Effector memory CD4-positive, alpha-beta T cell (primary cell): Measurements from ENCODE around the gene IGIP.
"Not testable (repeated sequence)": the region's sequence is repeated elsewhere in the genome, so short reads cannot be mapped to it uniquely, and the experiment has no call there.

Source experiments
- DNase-seq, 3 donors: peaks; one replicate each; pipeline ENCODE4 v3.0.0-alpha.2; 2020
- H3K27ac ChIP-seq: 2 replicates; pipeline ENCODE4 v1.7.0; 2013; ENCODE audit warnings: mild to moderate bottlenecking, low read length, moderate library complexity; ENCODE audit not compliant: insufficient read depth, poor library complexity, severe bottlenecking
- H3K27me3 ChIP-seq: replicated peaks from 2 replicates; pipeline ENCODE4 v1.7.0; 2013; ENCODE audit warnings: mild to moderate bottlenecking, low read length; ENCODE audit not compliant: insufficient read depth, control insufficient read depth, poor library complexity, severe bottlenecking
- H3K36me3 ChIP-seq: 2 replicates; pipeline ENCODE4 v1.7.0; 2013; ENCODE audit warnings: mild to moderate bottlenecking, low read length, moderate library complexity; ENCODE audit not compliant: control insufficient read depth, insufficient read depth
- H3K4me1 ChIP-seq: 2 replicates; pipeline ENCODE4 v1.7.0; 2013; ENCODE audit warnings: low read length, mild to moderate bottlenecking; ENCODE audit not compliant: control insufficient read depth, insufficient read depth, poor library complexity, severe bottlenecking
- H3K4me3 ChIP-seq: 2 replicates; pipeline ENCODE4 v1.7.0; 2013; ENCODE audit warnings: low read length, low read depth, mild to moderate bottlenecking; ENCODE audit not compliant: insufficient read depth, poor library complexity, severe bottlenecking
- H3K9me3 ChIP-seq: 2 replicates; pipeline ENCODE4 v1.7.0; 2013; ENCODE audit warnings: mild to moderate bottlenecking, low read length, moderate library complexity; ENCODE audit not compliant: control insufficient read depth

Gene IGIP

GRCh38 chr5:140150201-140150600 lies 24.5 kb downstream of the IGIP start:
- Histone ChIP-seq H3K27me3 (peaks cover 4% of the 10 kb centered on the region), H3K4me1 (peaks cover 11% of the 10 kb centered on the region), H3K36me3 (no peaks in the 10 kb centered on the region), H3K27ac (no peak overlapping the region), H3K4me3 (no peak overlapping the region), H3K9me3 (no peaks in the 10 kb centered on the region)
- no peak for DNase-seq

DNA sequence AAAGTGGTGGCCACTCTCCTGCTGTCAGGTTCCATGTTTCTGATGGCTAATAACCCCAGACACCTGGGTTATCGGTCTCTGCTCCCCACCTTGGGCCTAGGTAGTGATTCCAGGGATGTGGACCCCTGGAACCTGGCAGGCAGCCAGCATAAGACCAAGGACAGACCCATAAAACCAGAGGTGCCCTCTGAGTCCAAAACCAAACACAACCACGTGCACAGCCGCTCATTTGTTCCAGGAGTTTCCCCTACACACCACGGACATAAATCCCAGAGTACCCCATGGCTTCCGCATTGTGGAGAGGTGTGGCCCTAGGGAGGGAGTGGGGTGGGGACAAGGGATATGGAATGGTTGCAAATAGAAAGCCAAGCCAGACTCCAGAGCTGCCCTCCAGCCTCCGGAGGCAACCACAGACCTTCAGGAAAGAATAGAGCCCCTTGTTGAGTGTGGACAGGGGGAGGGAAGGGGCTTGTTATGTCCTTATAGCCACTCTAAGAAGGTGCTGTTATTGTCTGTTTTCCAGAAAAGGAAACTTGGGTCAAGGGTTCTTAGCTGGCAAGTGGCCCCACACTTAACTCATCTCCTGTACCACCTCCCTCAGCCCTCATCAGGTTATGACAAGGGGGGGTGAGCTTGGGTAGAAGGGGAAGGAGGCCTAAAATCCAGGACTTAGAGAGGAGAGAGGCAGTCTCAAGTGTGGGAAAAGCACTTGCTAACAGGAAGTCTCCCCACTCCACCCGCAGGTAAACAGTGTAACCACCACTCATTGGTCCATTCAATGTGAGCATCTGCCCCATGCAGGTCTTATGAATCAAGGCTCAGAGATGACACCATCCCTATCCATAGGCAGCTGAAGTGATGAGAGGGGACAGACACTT lies 25.6 kb downstream of the IGIP start:
- Histone ChIP-seq H3K27me3 (no peaks in the 10 kb centered on the region), H3K27ac (no peak overlapping the region)

GRCh38 chr5:140152022-140152999 lies 26.6 kb downstream of the IGIP start:
- no peak overlapping the region for H3K4me3 ChIP-seq
- no peaks in the 10 kb centered on the region for H3K9me3 ChIP-seq
- H3K27ac ChIP-seq: no peak overlapping the region
- DNase-seq: no peak
- H3K4me1 ChIP-seq: peaks cover 3% of the 10 kb centered on the region
- no peaks in the 10 kb centered on the region for H3K36me3 ChIP-seq
- no peaks in the 10 kb centered on the region for H3K27me3 ChIP-seq

More for the DNA sequence above, 25.6 kb downstream of the IGIP start:
- Histone ChIP-seq H3K9me3 (no peaks in the 10 kb centered on the region), H3K4me1 (no peaks in the 10 kb centered on the region), H3K36me3 (no peaks in the 10 kb centered on the region), H3K4me3 (no peak overlapping the region)
- no peak for DNase-seq

GRCh38 chr5:140153255-140153654 lies 27.5 kb downstream of the IGIP start:
- DNase-seq: no peak
- Histone ChIP-seq H3K9me3 (no peaks in the 10 kb centered on the region), H3K27me3 (no peaks in the 10 kb centered on the region), H3K4me3 (no peak overlapping the region), H3K36me3 (no peaks in the 10 kb centered on the region), H3K4me1 (peaks cover 6% of the 10 kb centered on the region), H3K27ac (no peak overlapping the region)

- no peak overlapping the region for H3K27ac ChIP-seq
- H3K4me1 ChIP-seq: peaks cover 6% of the 10 kb centered on the region
- DNase-seq: no peak
- no peaks in the 10 kb centered on the region for H3K36me3 ChIP-seq
- no peaks in the 10 kb centered on the region for H3K9me3 ChIP-seq
- no peaks in the 10 kb centered on the region for H3K27me3 ChIP-seq
- H3K4me3 ChIP-seq: no peak overlapping the region
Measured at GRCh38 chr5:140153905-140154304, 28.2 kb downstream of the IGIP start.

- not testable (repeated sequence) for H3K4me3 ChIP-seq, H3K36me3 ChIP-seq, H3K27me3 ChIP-seq, H3K9me3 ChIP-seq, H3K27ac ChIP-seq, H3K4me1 ChIP-seq, DNase-seq
Measured at GRCh38 chr5:140154710-140155381, 29.1 kb downstream of the IGIP start.

- H3K4me3 ChIP-seq: no peak overlapping the region
- no peaks in the 10 kb centered on the region for H3K9me3 ChIP-seq
- no peaks in the 10 kb centered on the region for H3K27me3 ChIP-seq
- peak; percentile 71 to 79 (median 73) for DNase-seq
- H3K4me1 ChIP-seq: peaks cover 6% of the 10 kb centered on the region
- H3K27ac ChIP-seq: no peak overlapping the region
- H3K36me3 ChIP-seq: no peaks in the 10 kb centered on the region
Measured at GRCh38 chr5:140157032-140157781, 31.5 kb downstream of the IGIP start.

DNA sequence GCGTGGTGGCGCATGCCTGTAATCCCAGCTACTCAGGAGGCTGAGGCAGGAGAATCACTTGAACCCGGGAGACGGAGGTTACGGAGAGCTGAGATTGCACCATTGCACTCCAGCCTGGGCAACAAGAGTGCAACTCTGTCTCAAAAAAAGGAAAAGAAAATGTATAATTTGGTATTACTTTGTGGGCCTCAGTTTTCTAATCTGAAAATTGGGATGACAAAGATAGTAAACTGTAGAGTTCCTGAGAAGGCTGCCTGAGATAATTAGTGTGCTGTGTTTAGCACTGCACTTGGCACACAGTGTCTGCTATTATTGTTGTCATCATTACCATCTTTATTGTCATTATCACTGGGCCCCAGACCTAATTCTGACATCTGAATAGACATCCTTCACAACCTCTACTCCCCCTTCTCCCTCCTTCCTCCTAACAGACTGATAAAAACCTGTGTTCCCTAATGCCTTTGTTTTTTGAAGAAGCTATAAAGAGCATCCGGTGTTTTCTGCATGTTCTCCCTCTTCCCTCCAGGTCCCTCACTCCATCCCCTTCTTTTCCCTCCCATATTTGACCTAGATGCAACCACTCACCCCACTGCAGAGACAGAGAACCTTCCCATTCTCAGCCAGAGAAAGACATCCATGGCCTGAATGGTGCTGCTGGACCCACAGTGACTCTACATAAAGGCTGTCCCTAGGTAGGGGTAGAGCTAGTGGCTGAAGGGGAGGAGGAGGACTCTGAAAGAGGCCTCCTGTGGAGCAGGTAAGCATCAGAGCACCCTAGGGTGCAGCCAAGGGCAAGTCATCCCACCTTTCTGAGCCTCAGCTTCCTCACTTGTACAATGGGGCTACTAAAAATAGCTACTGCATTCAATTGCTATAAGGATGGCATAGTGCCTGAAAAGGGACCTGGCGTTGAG lies 33.5 kb downstream of the IGIP start:
- no peaks in the 10 kb centered on the region for H3K36me3 ChIP-seq
- H3K9me3 ChIP-seq: no peaks in the 10 kb centered on the region
- H3K4me3 ChIP-seq: no peak overlapping the region
- H3K27me3 ChIP-seq: no peaks in the 10 kb centered on the region
- no peak overlapping the region for H3K27ac ChIP-seq
- DNase-seq: no peak
- peaks cover 6% of the 10 kb centered on the region for H3K4me1 ChIP-seq
